HG02759 (cell line): ENCODE data around the gene TNFAIP8L3.

Source experiments
- ATAC-seq: cut with Tn5 transposase; IDR thresholded peaks from one replicate; pipeline ENCODE4 v1.9.1; 2021; ENCODE audit warnings: mild to moderate bottlenecking, moderate library complexity; ENCODE audit not compliant: unreplicated experiment

TNFAIP8L3 gene

DNA sequence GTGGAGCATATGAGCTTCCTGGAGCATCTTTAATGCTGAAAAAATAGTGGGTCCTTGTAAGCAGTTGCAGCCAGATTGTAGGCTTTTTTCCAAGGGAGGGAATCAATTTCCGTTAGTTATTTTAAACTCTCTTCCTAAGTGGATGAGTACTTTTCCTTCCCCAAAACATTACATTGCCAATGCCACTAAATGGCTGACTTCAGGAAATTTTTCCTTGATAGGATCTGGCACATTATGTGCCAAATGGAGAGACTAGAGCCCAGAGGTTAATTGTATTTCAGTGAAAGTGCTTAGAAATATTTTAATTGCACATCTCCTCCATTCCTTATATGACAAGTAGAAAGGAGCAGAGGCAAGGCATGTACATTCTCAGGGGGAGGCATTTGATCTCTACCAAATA lies 83.5 kb downstream of the TNFAIP8L3 start:
- ATAC-seq = no peak

DNA sequence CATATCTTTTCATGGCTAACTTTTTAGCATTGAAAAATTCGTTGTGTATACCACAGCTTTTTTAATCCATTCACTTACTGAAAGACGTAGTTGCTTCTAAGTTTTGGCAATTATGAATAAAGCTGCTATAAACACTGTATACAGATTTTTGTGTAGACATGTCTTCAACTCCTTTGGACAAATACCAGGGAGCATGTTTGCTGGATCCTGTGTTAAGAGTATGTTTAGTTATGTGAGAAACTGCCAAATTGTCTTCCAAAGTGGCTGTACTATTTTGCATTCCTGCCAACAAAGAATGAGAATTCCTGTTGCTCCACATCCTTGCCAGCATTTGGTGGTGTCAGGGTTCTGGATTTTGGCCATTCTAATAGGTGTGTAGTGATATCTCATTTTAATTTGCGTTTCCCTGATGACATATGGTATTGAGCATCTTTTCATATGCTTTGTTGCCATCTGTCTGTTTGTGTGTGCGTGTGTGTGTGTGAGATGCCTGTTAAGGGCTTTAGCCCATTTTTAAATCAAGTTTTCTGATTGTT lies 87.5 kb downstream of the TNFAIP8L3 start:
- ATAC-seq = no peak
